IMR-90 (cell line): Measurements from ENCODE around the gene CA11.
A peak's percentile ranks its signal among the peaks of the same experiment; 100 is the strongest.

Source experiments
- CEBPB ChIP-seq: IDR thresholded peaks from 2 replicates; pipeline ENCODE4 v1.6.1; 2012; ENCODE audit warnings: low read depth, low read length, improper control_type of control experiment
- MAFK ChIP-seq: IDR thresholded peaks from 2 replicates; pipeline ENCODE4 v1.6.1; 2012; ENCODE audit warnings: low read depth, low read length, improper control_type of control experiment
- MXI1 ChIP-seq: IDR thresholded peaks from 2 replicates; pipeline ENCODE4 v1.6.1; 2012; ENCODE audit warnings: low read depth, mild to moderate bottlenecking, low read length, moderate library complexity, borderline replicate concordance
- POLR2A ChIP-seq: IDR thresholded peaks from 2 replicates; pipeline ENCODE4 v1.6.1; 2012; ENCODE audit warnings: mild to moderate bottlenecking, low read depth, low read length
- RAD21 ChIP-seq: IDR thresholded peaks from 2 replicates; pipeline ENCODE4 v1.6.1; 2012; ENCODE audit warnings: low read length, improper control_type of control experiment
- RCOR1 ChIP-seq: IDR thresholded peaks from 2 replicates; pipeline ENCODE4 v1.6.1; 2012; ENCODE audit warnings: mild to moderate bottlenecking, low read length, improper control_type of control experiment; ENCODE audit not compliant: insufficient replicate concordance
- RFX5 ChIP-seq: IDR thresholded peaks from 2 replicates; pipeline ENCODE4 v1.8.0; 2012; ENCODE audit warnings: low read depth, mild to moderate bottlenecking, low read length, moderate library complexity
- TF ChIP-seq, protein P1 (sequence below): conservative IDR thresholded peaks from 2 replicates; pipeline ENCODE4 v1.5.1; 2012; ENCODE audit warnings: mild to moderate bottlenecking, low read depth, low read length, improper control_type of control experiment
- TF ChIP-seq, protein P2 (sequence below): fragments of 150-350 bp; IDR thresholded peaks from 2 replicates; pipeline ENCODE4 v1.6.1; 2016; ENCODE audit warnings: low read depth, mild to moderate bottlenecking, low read length, moderate library complexity, borderline replicate concordance
- TF ChIP-seq, protein P3 (sequence below): fragments of 150-350 bp; IDR thresholded peaks from 2 replicates; pipeline ENCODE4 v1.6.1; 2017; ENCODE audit warnings: mild to moderate bottlenecking, antibody characterized with exemption, low read length, low read depth

DNA sequence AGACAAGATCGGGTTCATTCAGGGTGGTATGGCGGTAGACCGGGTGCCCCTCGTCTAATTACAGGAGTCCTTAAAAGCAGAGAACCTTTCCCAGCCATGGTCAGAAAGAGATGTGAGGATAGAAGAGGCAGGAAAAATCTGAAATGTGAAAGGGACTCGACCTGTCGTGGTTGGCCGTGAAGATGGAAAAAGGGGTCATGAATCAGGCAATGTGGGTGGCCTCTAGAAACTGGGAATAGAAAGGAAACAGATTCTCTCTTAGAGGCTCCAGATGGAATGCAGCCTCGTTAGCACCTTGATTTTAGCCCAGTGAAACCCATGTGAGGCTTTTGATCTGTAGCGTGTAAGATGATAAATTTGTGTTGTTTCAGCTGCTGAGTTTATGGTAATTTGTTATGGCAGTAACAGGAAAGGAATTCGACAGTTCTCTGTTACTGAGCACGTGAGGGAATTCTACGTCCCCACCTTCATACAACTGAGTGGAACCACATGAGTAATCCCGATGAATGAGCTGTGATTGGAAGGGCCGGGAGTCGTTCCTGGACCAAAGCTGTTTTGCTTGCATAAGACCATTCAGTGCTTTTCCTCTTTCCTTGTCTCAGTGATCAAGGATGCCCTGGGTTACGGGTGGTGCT, 11.0 kb upstream of the CA11 start:
- TF ChIP-seq, protein P1, sequence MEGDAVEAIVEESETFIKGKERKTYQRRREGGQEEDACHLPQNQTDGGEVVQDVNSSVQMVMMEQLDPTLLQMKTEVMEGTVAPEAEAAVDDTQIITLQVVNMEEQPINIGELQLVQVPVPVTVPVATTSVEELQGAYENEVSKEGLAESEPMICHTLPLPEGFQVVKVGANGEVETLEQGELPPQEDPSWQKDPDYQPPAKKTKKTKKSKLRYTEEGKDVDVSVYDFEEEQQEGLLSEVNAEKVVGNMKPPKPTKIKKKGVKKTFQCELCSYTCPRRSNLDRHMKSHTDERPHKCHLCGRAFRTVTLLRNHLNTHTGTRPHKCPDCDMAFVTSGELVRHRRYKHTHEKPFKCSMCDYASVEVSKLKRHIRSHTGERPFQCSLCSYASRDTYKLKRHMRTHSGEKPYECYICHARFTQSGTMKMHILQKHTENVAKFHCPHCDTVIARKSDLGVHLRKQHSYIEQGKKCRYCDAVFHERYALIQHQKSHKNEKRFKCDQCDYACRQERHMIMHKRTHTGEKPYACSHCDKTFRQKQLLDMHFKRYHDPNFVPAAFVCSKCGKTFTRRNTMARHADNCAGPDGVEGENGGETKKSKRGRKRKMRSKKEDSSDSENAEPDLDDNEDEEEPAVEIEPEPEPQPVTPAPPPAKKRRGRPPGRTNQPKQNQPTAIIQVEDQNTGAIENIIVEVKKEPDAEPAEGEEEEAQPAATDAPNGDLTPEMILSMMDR: no peak
- TF ChIP-seq POLR2A (no peak), RCOR1 (peak; percentile 32), RAD21 (no peak), CEBPB (peak; percentile 75), RFX5 (peak; percentile 91), MXI1 (no peak), MAFK (peak; percentile 25; the same call in 1 of the 2 replicates)
- TF ChIP-seq, protein P2, sequence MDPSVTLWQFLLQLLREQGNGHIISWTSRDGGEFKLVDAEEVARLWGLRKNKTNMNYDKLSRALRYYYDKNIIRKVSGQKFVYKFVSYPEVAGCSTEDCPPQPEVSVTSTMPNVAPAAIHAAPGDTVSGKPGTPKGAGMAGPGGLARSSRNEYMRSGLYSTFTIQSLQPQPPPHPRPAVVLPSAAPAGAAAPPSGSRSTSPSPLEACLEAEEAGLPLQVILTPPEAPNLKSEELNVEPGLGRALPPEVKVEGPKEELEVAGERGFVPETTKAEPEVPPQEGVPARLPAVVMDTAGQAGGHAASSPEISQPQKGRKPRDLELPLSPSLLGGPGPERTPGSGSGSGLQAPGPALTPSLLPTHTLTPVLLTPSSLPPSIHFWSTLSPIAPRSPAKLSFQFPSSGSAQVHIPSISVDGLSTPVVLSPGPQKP: no peak
- TF ChIP-seq, protein P3, sequence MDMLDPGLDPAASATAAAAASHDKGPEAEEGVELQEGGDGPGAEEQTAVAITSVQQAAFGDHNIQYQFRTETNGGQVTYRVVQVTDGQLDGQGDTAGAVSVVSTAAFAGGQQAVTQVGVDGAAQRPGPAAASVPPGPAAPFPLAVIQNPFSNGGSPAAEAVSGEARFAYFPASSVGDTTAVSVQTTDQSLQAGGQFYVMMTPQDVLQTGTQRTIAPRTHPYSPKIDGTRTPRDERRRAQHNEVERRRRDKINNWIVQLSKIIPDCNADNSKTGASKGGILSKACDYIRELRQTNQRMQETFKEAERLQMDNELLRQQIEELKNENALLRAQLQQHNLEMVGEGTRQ: peak; percentile 92
